ENCODE results near the gene KLHL4.

The KLHL4 gene

DNA sequence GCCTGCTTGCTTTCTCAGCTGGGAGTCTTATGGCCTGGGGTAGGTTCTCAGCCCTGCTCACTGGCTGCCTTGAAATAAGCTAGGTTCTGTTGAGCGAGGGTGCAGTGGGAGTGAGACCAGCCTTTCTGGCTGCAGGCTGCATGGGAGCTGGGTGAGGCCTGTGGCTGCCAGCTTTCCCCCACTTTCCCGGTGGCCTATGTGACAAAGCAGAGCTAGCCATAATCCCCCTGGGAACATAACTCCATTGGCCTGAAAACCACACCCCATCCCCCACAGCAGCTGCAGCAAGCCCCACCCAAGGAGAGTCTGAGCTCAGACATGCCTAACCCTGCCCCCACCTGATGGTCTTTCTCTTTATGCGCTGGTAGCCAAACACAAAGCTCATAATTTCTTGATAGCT is 118.9 kb downstream of the KLHL4 start:
- TF ChIP-seq SIN3A (IDR thresholded peaks at IDR 0.05; ENCODE audit: borderline replicate concordance, insufficient read depth, low read length): no peak
- TF ChIP-seq, protein P1, sequence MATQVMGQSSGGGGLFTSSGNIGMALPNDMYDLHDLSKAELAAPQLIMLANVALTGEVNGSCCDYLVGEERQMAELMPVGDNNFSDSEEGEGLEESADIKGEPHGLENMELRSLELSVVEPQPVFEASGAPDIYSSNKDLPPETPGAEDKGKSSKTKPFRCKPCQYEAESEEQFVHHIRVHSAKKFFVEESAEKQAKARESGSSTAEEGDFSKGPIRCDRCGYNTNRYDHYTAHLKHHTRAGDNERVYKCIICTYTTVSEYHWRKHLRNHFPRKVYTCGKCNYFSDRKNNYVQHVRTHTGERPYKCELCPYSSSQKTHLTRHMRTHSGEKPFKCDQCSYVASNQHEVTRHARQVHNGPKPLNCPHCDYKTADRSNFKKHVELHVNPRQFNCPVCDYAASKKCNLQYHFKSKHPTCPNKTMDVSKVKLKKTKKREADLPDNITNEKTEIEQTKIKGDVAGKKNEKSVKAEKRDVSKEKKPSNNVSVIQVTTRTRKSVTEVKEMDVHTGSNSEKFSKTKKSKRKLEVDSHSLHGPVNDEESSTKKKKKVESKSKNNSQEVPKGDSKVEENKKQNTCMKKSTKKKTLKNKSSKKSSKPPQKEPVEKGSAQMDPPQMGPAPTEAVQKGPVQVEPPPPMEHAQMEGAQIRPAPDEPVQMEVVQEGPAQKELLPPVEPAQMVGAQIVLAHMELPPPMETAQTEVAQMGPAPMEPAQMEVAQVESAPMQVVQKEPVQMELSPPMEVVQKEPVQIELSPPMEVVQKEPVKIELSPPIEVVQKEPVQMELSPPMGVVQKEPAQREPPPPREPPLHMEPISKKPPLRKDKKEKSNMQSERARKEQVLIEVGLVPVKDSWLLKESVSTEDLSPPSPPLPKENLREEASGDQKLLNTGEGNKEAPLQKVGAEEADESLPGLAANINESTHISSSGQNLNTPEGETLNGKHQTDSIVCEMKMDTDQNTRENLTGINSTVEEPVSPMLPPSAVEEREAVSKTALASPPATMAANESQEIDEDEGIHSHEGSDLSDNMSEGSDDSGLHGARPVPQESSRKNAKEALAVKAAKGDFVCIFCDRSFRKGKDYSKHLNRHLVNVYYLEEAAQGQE (IDR thresholded peaks at IDR 0.05; ENCODE audit: insufficient read depth in 1 of 2, low read depth in 2 of 2, low read length in 2 of 2): no peak

DNA sequence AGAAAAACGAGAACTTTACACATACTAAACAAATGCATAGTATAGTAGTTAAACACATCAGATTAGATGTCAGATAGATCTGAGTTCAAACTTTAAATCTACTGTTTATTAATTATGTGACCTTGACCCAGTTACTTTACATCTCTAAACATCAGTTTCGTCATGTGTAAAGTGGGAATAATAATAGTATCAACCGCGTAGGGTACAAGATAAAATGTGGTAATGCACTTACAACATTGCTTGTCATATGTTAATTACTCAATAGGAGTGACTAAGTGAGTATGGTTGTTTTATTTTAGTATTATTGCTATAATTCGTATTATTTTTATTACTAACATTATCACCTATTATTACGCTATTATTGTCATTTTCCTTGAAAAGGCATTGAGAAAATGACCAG is 144.2 kb downstream of the KLHL4 start:
- TF ChIP-seq FOXP2 (optimal IDR thresholded peaks at IDR 0.05; ENCODE audit: borderline replicate concordance, extremely low read depth, extremely low read length, insufficient read depth): no peak
- TF ChIP-seq, protein P1 (IDR thresholded peaks at IDR 0.05; ENCODE audit: insufficient read depth in 1 of 2, low read depth in 2 of 2, low read length in 2 of 2): no peak
- no peak for TF ChIP-seq POLR2AphosphoS5 (IDR thresholded peaks at IDR 0.05; ENCODE audit: low read depth, low read length)
- TF ChIP-seq TAF1 (IDR thresholded peaks at IDR 0.05; ENCODE audit: borderline replicate concordance, insufficient read depth, low read length): no peak
- TF ChIP-seq SIN3A (IDR thresholded peaks at IDR 0.05; ENCODE audit: borderline replicate concordance, insufficient read depth, low read length): no peak

DNA sequence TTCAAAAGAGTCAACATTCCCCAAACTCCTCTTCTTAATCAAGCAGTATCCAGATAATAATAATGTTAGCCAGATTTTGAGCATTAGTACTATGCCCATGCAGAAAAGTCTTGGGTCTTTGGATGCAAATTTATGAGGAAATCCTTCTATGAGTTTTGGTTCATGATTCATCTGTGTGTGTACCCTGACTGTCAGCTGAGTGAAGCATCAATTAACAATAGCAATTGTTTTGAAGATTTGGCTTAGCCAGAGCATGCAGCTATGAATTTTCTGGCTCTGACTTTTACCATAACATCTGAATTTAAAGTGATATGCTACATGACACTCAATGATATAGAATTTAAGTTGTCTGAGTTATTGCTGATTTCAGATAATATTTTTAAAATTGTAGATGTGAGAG is 145.8 kb downstream of the KLHL4 start:
- no peak for TF ChIP-seq POLR2AphosphoS5 (IDR thresholded peaks at IDR 0.05; ENCODE audit: low read depth, low read length)

DNA sequence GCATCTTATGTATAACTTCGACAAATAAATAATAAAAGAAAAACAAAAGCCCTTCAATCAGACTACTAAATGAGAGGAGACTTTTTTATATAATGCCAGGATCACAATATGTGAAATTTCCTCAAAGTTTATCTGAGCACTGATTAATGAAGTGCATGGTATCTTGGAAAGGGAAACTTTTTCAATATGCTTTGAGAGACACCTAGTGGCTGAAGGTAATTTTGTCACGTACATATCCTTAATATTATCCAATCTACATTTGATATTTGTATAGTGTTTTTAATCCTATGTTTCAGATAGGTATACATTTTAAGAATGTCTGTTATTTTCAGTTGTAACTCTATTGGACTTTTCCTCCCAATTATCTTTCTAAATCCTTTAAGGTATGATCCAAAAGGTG is 146.8 kb downstream of the KLHL4 start:
- TF ChIP-seq POLR2AphosphoS5 (IDR thresholded peaks at IDR 0.05; ENCODE audit: low read depth, low read length) (no peak), TAF1 (IDR thresholded peaks at IDR 0.05; ENCODE audit: borderline replicate concordance, insufficient read depth, low read length) (no peak), SIN3A (IDR thresholded peaks at IDR 0.05; ENCODE audit: borderline replicate concordance, insufficient read depth, low read length) (no peak), FOXP2 (optimal IDR thresholded peaks at IDR 0.05; ENCODE audit: borderline replicate concordance, extremely low read depth, extremely low read length, insufficient read depth) (no peak)
- TF ChIP-seq, protein P1 (IDR thresholded peaks at IDR 0.05; ENCODE audit: insufficient read depth in 1 of 2, low read depth in 2 of 2, low read length in 2 of 2): no peak

DNA sequence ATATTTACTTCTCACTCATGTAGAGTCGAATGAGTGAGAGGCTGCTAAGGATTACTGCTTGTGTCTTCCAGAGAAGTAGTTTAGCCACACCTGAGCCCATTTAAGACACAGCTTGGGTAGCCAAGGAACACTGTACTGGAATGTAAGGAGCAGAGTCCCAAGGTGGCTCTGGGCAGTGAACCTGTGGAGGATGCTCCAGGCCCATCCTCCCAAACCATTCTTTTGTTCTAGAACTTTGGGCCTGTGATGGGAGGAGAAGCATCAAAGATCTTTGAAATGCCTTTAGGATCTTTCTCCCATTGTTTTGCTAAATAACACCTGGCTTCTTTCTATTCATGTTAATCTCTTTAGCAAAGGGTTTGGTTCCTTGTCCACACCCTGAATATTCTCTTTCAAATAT is 162.2 kb downstream of the KLHL4 start:
- no peak for TF ChIP-seq FOXP2 (optimal IDR thresholded peaks at IDR 0.05; ENCODE audit: borderline replicate concordance, extremely low read depth, extremely low read length, insufficient read depth)
- TF ChIP-seq, protein P1 (IDR thresholded peaks at IDR 0.05; ENCODE audit: insufficient read depth in 1 of 2, low read depth in 2 of 2, low read length in 2 of 2): no peak
- TF ChIP-seq TAF1 (IDR thresholded peaks at IDR 0.05; ENCODE audit: borderline replicate concordance, insufficient read depth, low read length): no peak
- no peak for TF ChIP-seq SIN3A (IDR thresholded peaks at IDR 0.05; ENCODE audit: borderline replicate concordance, insufficient read depth, low read length)

Data from PFSK-1 (cell line).